Endothelial cell of coronary artery (primary cell): ENCODE measurements around the gene AP3D1. TPM values are rescaled to one million over a fixed set of nuclear protein-coding genes. Genes with fewer than 3 reads are reported as not detected.

Experiments
- total RNA-seq: library from RNA; depleted of rRNA; stranded (reverse); fragments of >200 nt; gene quantifications from 2 replicates; pipeline ENCODE4 v1.2.3, GENCODE V29; 2014

Gene AP3D1
- total RNA-seq = 93.7 and 101 TPM in 2 replicates

DNA sequence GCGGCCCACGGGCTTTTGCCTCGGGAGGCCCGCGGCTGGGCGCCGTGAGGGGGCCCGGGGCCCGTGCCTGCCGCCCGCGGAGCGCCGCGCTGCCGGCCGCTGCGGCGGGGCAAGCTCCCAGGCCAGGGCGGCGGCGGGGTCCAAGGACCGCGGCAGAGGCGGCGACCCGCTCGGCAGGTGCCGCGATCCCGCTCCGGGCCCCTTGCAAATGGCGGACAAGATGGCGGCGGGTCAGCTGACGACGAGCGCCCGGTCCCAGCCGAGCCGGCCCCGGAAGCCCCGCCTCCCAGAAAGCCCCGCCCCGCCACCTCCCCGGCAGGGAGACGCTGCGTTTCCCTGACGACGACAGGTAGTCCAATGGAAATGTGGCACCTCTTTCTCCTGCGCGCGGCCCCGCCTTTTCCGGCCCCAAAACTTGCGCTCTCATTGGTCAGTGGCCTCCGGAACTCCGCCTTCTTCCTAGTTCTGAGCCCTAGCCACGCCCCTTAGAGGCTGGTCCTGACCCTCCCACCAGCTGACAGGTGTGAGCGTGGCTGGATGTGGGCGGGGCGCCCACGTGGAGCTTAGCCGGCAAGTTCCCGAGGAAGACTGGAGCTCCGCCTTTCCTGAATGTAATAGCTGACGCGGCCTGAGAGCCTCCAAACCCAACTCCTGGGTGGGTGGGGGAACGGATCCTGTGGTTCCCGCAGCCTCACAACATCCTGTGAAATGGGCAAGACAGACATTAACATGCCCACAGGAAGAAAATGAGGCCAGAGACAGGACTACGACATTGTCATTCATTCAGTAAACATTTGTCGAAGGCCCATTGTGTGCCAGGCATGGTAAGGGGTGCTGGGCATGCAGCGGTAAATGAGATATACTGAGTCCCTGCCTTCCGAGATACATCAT, at the start of gene AP3D1:
Gene AP3D1 (minus strand): TSS at position 228 of the 891 bp plus-strand sequence. CDS start 232 bp downstream, outside the sequence.

GRCh38 chr19:2096480-2097202, 54.7 kb downstream of the AP3D1 start, which contains the start of gene IZUMO4:
IZUMO4 (plus strand) TSS chr19:2096915; CDS start chr19:2096946, 31 bp downstream.

GRCh38 chr19:2096034-2096479, 55.3 kb downstream of the AP3D1 start, which contains the start of gene MOB3A:
MOB3A (minus strand) TSS chr19:2096326; CDS start chr19:2078560, 17,766 bp downstream.

GRCh38 chr19:2050991-2051772, 100.2 kb downstream of the AP3D1 start, which contains the start of gene MKNK2:
MKNK2 (minus strand) TSS chr19:2051244; CDS start chr19:2050851, 393 bp downstream.

Other genes with a start within 250 kb of the AP3D1 start
- 1.5 and 2.4 TPM in 2 replicates for gene ADAT3, start 246.2 kb downstream of the AP3D1 start, total RNA-seq
- gene SCAMP4, start 246.2 kb downstream of the AP3D1 start, total RNA-seq = 18.0 and 29.7 TPM in 2 replicates
- 72.8 and 76.8 TPM in 2 replicates for gene CSNK1G2, start 210.4 kb downstream of the AP3D1 start, total RNA-seq
- gene BTBD2, start 135.9 kb downstream of the AP3D1 start, total RNA-seq = 44.5 and 79.0 TPM in 2 replicates
- gene MKNK2, start 100.3 kb downstream of the AP3D1 start, total RNA-seq = 76.0 and 203 TPM in 2 replicates
- gene MOB3A, start 55.2 kb downstream of the AP3D1 start, total RNA-seq = 16.4 and 23.9 TPM in 2 replicates
- 0.81 and 0.85 TPM in 2 replicates for gene IZUMO4, start 54.7 kb downstream of the AP3D1 start, total RNA-seq
- gene DOT1L, start 12.4 kb upstream of the AP3D1 start, total RNA-seq = 4.1 and 5.6 TPM in 2 replicates
- 52.8 and 54.2 TPM in 2 replicates for gene PLEKHJ1, start 84.8 kb upstream of the AP3D1 start, total RNA-seq
- 43.4 and 52.5 TPM in 2 replicates for gene SF3A2, start 85.3 kb upstream of the AP3D1 start, total RNA-seq
- gene AMH, start 97.8 kb upstream of the AP3D1 start, total RNA-seq = 0.18 and 0.19 TPM in 2 replicates
- not detected in 2 replicates for gene JSRP1, start 104.9 kb upstream of the AP3D1 start, total RNA-seq
- not detected in 2 replicates for gene PEAK3, start 130.6 kb upstream of the AP3D1 start, total RNA-seq
- not detected in 2 replicates for gene LINGO3, start 156.6 kb upstream of the AP3D1 start, total RNA-seq
- gene LSM7, start 177.0 kb upstream of the AP3D1 start, total RNA-seq = 113 and 170 TPM in 2 replicates
- gene SPPL2B, start 177.1 kb upstream of the AP3D1 start, total RNA-seq = 21.5 and 38.0 TPM in 2 replicates
- gene TMPRSS9, start 208.7 kb upstream of the AP3D1 start, total RNA-seq = not detected in 2 replicates